Measurements from ENCODE around the gene RNU6-1.

Gene RNU6-1

GRCh38 chr15:67820122-67820991 lies 19.5 kb downstream of the RNU6-1 start:
- DNase-seq = no peak

- no peak for DNase-seq
Measured at GRCh38 chr15:67819636-67820035, 20.2 kb downstream of the RNU6-1 start.

- DNase-seq = no peak
Measured at GRCh38 chr15:67818464-67818863, 21.4 kb downstream of the RNU6-1 start.

GRCh38 chr15:67816668-67817067 lies 23.2 kb downstream of the RNU6-1 start:
- DNase-seq = no peak

GRCh38 chr15:67815036-67815592 lies 24.7 kb downstream of the RNU6-1 start:
- DNase-seq = no peak

- DNase-seq = no peak
Measured at GRCh38 chr15:67813104-67813634, 26.7 kb downstream of the RNU6-1 start.

GRCh38 chr15:67812241-67812644 lies 27.6 kb downstream of the RNU6-1 start:
- no peak for DNase-seq

- no peak for DNase-seq
Measured at GRCh38 chr15:67809866-67810265, 30.0 kb downstream of the RNU6-1 start.

- DNase-seq = no peak
Measured at GRCh38 chr15:67809441-67809840, 30.4 kb downstream of the RNU6-1 start.

- no peak for DNase-seq
Measured at GRCh38 chr15:67808821-67809220, 31.0 kb downstream of the RNU6-1 start.

GRCh38 chr15:67807836-67808235 lies 32.0 kb downstream of the RNU6-1 start:
- no peak for DNase-seq

GRCh38 chr15:67807141-67807540 lies 32.7 kb downstream of the RNU6-1 start:
- DNase-seq = no peak

- DNase-seq = no peak
Measured at GRCh38 chr15:67806536-67806935, 33.3 kb downstream of the RNU6-1 start.

GRCh38 chr15:67805666-67806516 lies 34.0 kb downstream of the RNU6-1 start:
- DNase-seq = no peak

GRCh38 chr15:67805008-67805665 lies 34.7 kb downstream of the RNU6-1 start:
- DNase-seq = no peak

- DNase-seq = no peak
Measured at GRCh38 chr15:67803996-67804843, 35.6 kb downstream of the RNU6-1 start.

GRCh38 chr15:67803299-67803698 lies 36.5 kb downstream of the RNU6-1 start:
- no peak for DNase-seq

- no peak for DNase-seq
Measured at GRCh38 chr15:67801926-67802914, 37.6 kb downstream of the RNU6-1 start.

GRCh38 chr15:67801142-67801541 lies 38.7 kb downstream of the RNU6-1 start:
- DNase-seq = no peak

- DNase-seq = no peak
Measured at GRCh38 chr15:67799801-67800205, 40.0 kb downstream of the RNU6-1 start.
